Panc1 (cell line): ENCODE measurements around the gene GBA2.

Source experiments
- POLR2AphosphoS5 ChIP-seq: IDR thresholded peaks from 2 replicates; pipeline ENCODE4 v1.6.1; 2012; ENCODE audit warnings: mild to moderate bottlenecking, low read depth, low read length, moderate library complexity
- SIN3A ChIP-seq: IDR thresholded peaks from 2 replicates; pipeline ENCODE4 v1.6.1; 2012; ENCODE audit warnings: low read depth, mild to moderate bottlenecking, low read length, moderate library complexity, borderline replicate concordance; ENCODE audit not compliant: insufficient read depth
- TF ChIP-seq, protein P1 (sequence below): fragments of 450-650 bp; IDR thresholded peaks from 2 replicates; pipeline ENCODE4 v1.5.1; 2017; ENCODE audit warnings: mild to moderate bottlenecking

DNA sequence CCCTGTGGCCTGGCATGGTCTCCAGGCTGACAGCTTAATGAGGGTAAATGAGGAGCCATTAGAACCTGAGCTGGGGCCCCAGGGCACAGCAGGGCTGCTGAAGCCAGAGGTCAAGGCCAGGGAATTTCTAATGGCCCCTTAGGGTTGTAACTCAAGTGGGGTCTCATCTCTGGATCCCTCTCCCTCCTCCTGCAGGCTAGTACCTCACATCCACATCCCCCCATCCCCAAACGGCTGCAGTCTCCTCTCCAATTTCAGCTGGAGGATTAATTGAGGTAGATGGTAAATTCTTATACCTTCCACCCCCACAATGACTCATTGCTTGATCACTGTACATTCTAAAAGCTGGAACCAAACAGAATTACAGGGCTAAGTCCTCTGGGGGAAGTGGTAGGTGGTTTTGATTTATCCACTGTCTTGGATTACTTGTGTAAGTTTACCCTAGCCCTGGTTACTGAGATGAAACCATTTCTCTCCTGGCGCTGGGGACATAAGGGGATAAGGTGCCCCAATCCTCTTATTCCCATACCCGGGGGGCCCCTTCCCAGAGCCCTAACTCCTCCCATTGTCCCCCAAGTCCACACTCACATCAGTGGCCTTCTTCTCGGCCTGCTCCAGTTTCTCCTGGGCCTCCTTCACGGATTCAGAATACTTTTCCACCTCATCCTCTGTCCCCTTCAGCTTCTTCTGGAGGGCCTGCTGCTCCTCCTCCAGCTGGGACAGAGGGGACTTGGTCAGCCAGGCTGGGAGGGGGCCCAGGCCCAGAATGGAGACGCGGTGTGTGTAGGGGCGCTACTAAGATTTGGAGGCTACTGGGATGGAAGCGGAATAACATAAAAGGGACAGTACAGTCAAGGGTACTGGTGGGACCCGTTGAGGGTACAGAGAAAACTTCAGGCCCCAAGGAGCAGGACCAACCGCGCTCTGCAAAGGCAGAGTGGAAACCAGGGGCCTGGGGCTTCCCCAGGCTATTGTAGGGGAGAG is 60.2 kb downstream of the GBA2 start:
- TF ChIP-seq, protein P1, sequence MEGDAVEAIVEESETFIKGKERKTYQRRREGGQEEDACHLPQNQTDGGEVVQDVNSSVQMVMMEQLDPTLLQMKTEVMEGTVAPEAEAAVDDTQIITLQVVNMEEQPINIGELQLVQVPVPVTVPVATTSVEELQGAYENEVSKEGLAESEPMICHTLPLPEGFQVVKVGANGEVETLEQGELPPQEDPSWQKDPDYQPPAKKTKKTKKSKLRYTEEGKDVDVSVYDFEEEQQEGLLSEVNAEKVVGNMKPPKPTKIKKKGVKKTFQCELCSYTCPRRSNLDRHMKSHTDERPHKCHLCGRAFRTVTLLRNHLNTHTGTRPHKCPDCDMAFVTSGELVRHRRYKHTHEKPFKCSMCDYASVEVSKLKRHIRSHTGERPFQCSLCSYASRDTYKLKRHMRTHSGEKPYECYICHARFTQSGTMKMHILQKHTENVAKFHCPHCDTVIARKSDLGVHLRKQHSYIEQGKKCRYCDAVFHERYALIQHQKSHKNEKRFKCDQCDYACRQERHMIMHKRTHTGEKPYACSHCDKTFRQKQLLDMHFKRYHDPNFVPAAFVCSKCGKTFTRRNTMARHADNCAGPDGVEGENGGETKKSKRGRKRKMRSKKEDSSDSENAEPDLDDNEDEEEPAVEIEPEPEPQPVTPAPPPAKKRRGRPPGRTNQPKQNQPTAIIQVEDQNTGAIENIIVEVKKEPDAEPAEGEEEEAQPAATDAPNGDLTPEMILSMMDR, result no peak
- TF ChIP-seq POLR2AphosphoS5 (no peak), SIN3A (no peak)
